ENCODE results near the gene AASDH. TPM values are rescaled to one million over a fixed set of nuclear protein-coding genes. Genes with fewer than 3 reads are reported as not detected.

The AASDH gene
- total and polyA plus RNA-seq, 2 of the 4 experiments (the other 2 are of a cell fraction) = 4.7 to 12.0 TPM

DNA sequence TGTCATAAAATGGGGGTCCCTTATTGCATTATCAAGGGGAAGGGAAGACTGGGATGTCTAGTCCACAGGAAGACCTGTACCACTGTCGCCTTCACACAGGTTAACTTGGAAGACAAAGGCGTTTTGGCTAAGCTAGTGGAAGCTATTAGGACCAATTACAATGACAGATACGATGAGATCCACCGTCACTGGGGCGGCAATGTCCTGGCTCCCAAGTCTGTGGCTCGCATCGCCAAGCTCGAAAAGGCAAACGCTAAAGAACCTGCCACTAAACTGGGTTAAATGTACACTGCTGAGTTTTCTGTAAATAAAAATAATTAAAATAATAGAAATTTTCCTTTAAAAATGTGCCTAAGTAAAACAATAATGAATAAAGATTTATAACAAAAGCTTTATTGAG lies 30.6 kb downstream of the AASDH start:
- Histone ChIP-seq H2BK120ac (ENCODE audit: low read depth, low read length) (no peak overlapping the region), H3K4me3 (ENCODE audit: insufficient read depth, low read depth, low read length) (no peak overlapping the region), H3K9ac (ENCODE audit: low read depth, low read length) (no peak overlapping the region), H3K18ac (ENCODE audit: low read depth, low read length) (no peak overlapping the region), H3K4me1 (ENCODE audit: control insufficient read depth, insufficient read depth, low read length) (no peaks in the 10 kb centered on the region), H3K9me1 (ENCODE audit: insufficient read depth, low read length) (no peaks in the 10 kb centered on the region), H3K4me2 (ENCODE audit: low read depth, low read length) (no peak overlapping the region), H3K27me3 (ENCODE audit: control insufficient read depth, insufficient read depth, low read length) (no peaks in the 10 kb centered on the region), H2AK5ac (ENCODE audit: low read depth, low read length) (no peak overlapping the region), H3K56ac (ENCODE audit: extremely low read depth, insufficient read depth, low read length) (no peak overlapping the region), H3K4ac (ENCODE audit: low read depth, low read length) (no peak overlapping the region), H4K5ac (ENCODE audit: low read depth, low read length) (no peak overlapping the region), H4K91ac (ENCODE audit: insufficient read depth, low read depth, low read length) (no peak overlapping the region), H2BK5ac (ENCODE audit: low read depth, low read length, poor library complexity, severe bottlenecking) (no peak overlapping the region), H2AK9ac (replicated peaks; ENCODE audit: low read depth, low read length, poor library complexity) (no peak overlapping the region), H3K14ac (replicated peaks; ENCODE audit: low read depth, low read length) (no peak overlapping the region), H3K23ac (ENCODE audit: low read depth, low read length) (no peak overlapping the region), H4K8ac (ENCODE audit: low read depth in 2 of 2, low read length in 2 of 2) (no peak overlapping the region), H3K79me1 (ENCODE audit: low read depth in 1 of 2, low read length in 2 of 2) (peaks cover 0 to 3% of the 10 kb centered on the region in 2 experiments; a peak in 1 of 4 replicates), H3K9me3 (ENCODE audit: control insufficient read depth, insufficient read depth, low read length) (no peaks in the 10 kb centered on the region), H3K27ac (ENCODE audit: insufficient read depth, low read length) (no peak overlapping the region), H4K20me1 (ENCODE audit: insufficient read depth, low read length) (no peaks in the 10 kb centered on the region), H3K36me3 (ENCODE audit: control insufficient read depth, insufficient read depth, low read length) (peaks cover 5% of the 10 kb centered on the region; the same call in 1 of the 2 replicates), H2AFZ (replicated peaks; ENCODE audit: low read length, poor library complexity) (no peak overlapping the region), H2BK15ac (ENCODE audit: low read depth, low read length) (no peak overlapping the region), H2BK20ac (ENCODE audit: low read depth, low read length) (no peak overlapping the region)
- intact Hi-C loops (cut with micrococcal nuclease) = no loop called here
- ChIA-PET CTCF (no interaction called here), POLR2A (ENCODE audit: unreplicated experiment) (no interaction called here)
- in situ Hi-C loops (cut with MboI; ENCODE audit: low sequenced_read_pairs) = no loop called here
- DNase-seq = no peak
- BruUV-seq (replicated peaks) = no TSS peak
- ATAC-seq (ENCODE audit: low read depth) = no peak
- dilution Hi-C loops (cut with HindIII; ENCODE audit: low sequenced_read_pairs, unreplicated experiment) = no loop called here
- WGBS, 2 experiments (ENCODE audit: extremely low coverage in 2 of 2, insufficient read length in 1 of 2) = 95% methylated on average over 4 of the region's 9 CpGs; no CpG with 5 or more reads in 1 of the 2 experiments
- TF ChIP-seq MAFK (IDR thresholded peaks at IDR 0.05; ENCODE audit: low read depth, low read length) (no peak), FOS (IDR thresholded peaks at IDR 0.05; ENCODE audit: low read depth, low read length) (no peak), MAZ (IDR thresholded peaks at IDR 0.05; ENCODE audit: borderline replicate concordance, low read depth, low read length) (no peak), RFX5 (IDR thresholded peaks at IDR 0.05; ENCODE audit: low read depth, low read length) (no peak), CEBPB (IDR thresholded peaks at IDR 0.05; ENCODE audit: low read depth, low read length) (no peak), RAD21 (IDR thresholded peaks at IDR 0.05; ENCODE audit: low read length) (no peak), CHD1 (IDR thresholded peaks at IDR 0.05; ENCODE audit: low read depth, low read length) (no peak), BHLHE40 (IDR thresholded peaks at IDR 0.05; ENCODE audit: low read depth, low read length) (no peak), NFE2L2 (IDR thresholded peaks at IDR 0.05; ENCODE audit: low read depth, low read length) (no peak), CTCF (conservative IDR thresholded peaks at IDR 0.05; ENCODE audit: low read depth, low read length) (no peak), SMC3 (IDR thresholded peaks at IDR 0.05; ENCODE audit: low read depth, low read length) (no peak), RCOR1 (IDR thresholded peaks at IDR 0.05; ENCODE audit: insufficient replicate concordance, low read length) (no peak), POLR2A (IDR thresholded peaks at IDR 0.05; ENCODE audit: low read depth, low read length) (no peak), MXI1 (IDR thresholded peaks at IDR 0.05; ENCODE audit: borderline replicate concordance, low read depth, low read length) (no peak)
- TF ChIP-seq, protein P1, sequence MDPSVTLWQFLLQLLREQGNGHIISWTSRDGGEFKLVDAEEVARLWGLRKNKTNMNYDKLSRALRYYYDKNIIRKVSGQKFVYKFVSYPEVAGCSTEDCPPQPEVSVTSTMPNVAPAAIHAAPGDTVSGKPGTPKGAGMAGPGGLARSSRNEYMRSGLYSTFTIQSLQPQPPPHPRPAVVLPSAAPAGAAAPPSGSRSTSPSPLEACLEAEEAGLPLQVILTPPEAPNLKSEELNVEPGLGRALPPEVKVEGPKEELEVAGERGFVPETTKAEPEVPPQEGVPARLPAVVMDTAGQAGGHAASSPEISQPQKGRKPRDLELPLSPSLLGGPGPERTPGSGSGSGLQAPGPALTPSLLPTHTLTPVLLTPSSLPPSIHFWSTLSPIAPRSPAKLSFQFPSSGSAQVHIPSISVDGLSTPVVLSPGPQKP (IDR thresholded peaks at IDR 0.05; ENCODE audit: borderline replicate concordance, low read depth, low read length) = no peak
- TF ChIP-seq, protein P2, sequence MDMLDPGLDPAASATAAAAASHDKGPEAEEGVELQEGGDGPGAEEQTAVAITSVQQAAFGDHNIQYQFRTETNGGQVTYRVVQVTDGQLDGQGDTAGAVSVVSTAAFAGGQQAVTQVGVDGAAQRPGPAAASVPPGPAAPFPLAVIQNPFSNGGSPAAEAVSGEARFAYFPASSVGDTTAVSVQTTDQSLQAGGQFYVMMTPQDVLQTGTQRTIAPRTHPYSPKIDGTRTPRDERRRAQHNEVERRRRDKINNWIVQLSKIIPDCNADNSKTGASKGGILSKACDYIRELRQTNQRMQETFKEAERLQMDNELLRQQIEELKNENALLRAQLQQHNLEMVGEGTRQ (IDR thresholded peaks at IDR 0.05; ENCODE audit: low read depth, low read length) = no peak

Measured in IMR-90 (cell line).